Measurements from ENCODE around the gene CD2AP. TPM values are rescaled to one million over a fixed set of nuclear protein-coding genes. Genes with fewer than 3 reads are reported as not detected.
"Not testable (repeated sequence)": the region's sequence is repeated elsewhere in the genome, so short reads cannot be mapped to it uniquely, and the experiment has no call there.

Gene CD2AP
- polyA plus RNA-seq, 1 donor, result 9.2 TPM

DNA sequence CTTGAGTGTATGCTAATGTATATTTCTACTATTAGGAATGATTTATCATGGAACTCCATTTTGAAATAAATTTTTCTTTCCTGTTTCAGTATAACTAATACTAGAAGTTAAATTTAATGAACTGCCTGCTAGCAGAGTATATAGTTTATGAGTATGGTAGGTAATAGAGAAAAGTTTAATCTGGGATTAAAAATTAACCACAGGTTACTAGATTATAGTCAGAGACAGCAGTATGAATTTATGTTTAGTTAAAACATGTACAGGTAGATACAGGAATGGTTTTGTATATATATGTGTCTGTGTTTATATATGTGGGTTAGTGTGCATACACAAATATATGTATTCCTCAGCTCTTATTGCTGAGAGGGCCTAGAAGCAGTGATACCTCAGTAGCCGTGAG is 32.3 kb downstream of the CD2AP start:
- DNase-seq, result no peak

DNA sequence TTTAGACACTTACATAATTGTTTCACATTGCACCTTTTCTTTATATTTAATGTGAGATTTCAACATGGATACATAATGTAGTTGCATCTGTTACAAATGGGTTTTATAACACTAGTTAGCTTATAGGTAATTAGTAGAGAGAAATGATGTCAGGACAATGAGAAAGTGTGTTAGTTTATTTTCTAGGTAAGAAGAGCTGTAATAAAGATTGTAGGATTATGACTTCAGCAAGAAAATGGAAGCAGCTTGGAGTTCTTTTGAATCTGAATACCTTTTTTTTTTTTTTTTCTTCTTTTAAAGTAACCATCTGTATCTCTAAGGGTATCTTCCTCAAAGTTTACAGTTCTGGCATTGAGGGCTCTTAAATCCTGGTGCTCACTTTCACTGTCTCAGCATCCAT is 35.3 kb downstream of the CD2AP start:
- no peak for DNase-seq

GRCh38 chr6:47519279-47519678 is 41.7 kb downstream of the CD2AP start:
- no peak for DNase-seq

DNA sequence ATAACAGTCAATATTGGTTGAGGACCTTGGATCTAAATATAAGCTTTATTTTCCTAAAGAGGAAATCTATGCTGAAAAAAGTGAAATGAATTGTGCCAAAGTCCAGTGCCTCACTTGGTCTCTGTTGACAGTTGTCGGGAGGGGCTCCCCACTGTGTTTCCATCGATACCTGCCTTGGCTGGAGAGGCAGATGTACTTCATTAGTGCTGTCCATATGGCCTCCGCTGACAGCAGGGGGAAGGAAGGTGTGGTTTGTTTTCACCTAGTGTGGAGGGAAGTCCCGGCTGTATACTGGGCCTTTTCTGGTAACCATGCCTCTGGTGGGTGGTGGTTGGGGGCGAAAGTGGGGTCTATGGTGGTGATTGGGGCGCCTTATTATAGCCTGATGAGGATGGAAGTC is 42.7 kb downstream of the CD2AP start:
- no peak for DNase-seq

DNA sequence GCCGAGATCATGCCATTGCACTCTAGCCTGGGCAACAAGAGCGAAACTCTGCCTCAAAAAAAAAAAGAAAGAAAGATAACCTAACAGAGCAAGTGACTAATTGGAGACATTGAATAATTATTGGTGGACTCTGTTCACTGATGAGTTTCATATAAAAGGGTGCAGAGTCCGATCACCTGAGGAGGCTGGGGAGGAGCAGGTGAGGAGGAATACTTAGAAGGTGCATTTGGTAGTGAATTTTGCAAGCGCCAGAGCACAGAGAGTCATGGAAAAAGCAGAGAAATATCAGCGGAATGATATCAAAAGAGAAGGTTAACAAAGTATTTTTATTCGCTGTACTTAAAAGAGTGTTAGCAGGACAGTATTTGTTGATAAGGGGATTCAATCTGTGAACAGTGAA is 44.4 kb downstream of the CD2AP start:
- DNase-seq, result no peak

DNA sequence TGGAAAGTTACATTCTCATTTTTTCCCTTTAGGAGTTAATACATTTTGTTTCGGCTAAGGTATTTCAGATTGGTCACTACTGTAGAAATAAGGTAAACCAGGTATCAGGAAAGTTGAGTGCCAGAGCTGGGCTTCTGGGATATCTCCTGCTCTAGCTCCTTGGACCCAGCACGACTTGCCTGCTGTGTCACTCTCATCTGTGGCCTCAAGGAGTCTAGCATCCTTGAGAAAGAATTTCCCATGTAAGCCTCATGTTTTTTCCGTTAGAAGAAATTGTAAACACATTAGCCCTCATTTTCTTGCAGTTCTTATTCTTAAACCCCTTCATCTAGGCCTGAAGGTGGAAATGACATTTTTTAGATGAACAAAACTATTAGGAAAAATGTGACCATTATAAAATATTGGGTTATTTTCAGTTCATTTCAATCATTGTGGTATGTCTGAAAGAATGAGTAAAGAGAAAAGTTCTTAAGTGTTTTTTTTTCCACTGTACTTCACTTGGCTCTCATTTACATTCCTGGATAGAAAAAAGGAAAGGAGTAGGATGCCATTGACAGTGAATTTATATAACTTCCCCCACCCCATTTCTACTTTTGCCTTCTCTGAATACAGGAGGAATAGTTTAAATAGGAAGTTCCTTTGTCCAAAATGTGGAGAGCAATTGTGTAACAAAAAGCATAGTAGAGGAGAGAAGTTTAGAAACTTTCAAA is 46.7 kb downstream of the CD2AP start:
- DNase-seq, result no peak

DNA sequence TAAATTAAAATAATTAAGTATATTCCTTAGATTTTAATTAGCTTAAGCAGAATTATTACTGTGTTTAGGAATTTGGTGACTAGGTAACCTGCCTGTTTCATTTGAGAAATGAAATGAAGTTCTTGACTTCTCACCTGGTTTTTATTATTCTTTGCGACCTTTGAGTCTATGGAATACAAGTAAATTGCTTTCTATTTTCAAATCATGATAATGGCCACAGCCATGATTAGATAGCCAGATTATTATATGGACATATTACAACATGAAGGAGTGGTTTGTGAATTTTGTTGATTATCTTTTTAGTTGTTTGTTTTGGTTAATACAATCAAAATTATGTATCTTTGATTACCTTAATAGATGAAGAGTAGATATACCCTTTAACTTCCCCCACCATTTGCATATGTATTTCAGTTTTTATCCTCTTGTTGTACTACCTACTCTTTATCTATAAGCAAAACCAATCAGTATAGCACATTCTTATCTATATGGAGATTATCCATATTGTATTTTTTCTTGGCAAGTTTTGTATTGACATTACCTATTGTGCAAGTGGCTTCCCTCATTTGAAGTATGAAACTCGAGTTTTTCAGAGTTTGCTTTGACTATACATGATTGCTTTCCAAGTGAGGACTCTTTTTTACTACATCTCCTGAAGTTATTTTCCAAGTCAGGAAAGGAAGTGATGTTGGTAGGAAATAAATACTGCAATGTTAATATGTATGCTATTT is 47.9 kb downstream of the CD2AP start:
- no peak for DNase-seq

- no peak for DNase-seq
Observed at GRCh38 chr6:47527274-47527673, 49.7 kb downstream of the CD2AP start.

- no peak for DNase-seq
Observed at GRCh38 chr6:47529734-47530133, 52.1 kb downstream of the CD2AP start.

GRCh38 chr6:47532981-47533585 is 55.5 kb downstream of the CD2AP start:
- DNase-seq, result no peak

GRCh38 chr6:47534063-47534462 is 56.5 kb downstream of the CD2AP start:
- DNase-seq, result no peak

DNA sequence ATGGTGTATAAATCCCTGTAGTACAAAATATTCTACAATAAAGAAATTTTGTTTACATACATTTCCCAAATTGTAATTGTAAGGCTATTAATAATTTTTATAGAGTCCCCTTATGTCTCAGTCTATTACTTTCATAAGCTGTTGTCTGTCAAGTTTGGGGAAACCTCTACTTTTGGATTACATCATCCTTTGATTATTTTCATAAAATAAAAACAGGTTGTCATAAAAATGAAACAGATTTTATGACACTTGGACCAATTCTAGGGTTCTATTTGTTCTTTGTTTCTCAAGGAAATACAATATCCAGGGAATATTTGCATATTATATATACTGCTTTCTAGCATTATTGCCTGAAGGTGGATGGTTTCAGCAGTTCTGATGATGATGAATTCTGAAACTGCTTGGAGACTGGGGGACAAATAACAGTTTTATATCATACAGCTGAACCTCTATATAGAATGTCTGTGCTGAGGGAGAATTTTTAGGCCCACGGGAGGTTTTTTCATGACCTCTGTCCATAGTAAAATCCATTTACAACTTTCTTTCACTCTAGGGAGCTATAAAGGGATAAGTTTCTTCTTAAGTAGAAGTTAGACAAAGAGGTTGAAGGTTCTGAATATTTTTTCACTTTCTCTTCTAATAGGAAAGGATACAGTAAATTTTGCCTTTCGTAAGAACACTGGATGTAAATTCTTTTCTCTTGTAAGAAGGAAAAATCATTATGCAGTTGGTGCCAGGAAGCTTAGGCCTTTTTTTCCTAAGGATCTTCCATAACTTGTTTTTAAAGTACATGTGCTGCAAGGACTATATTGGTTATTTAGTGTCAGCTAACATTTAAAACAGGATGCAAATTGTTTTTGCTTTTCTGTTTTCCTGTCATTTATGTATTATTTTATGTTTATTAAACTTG is 58.0 kb downstream of the CD2AP start:
- peak; percentile 74 for DNase-seq

GRCh38 chr6:47536816-47537401 is 59.3 kb downstream of the CD2AP start:
- no peak for DNase-seq

DNA sequence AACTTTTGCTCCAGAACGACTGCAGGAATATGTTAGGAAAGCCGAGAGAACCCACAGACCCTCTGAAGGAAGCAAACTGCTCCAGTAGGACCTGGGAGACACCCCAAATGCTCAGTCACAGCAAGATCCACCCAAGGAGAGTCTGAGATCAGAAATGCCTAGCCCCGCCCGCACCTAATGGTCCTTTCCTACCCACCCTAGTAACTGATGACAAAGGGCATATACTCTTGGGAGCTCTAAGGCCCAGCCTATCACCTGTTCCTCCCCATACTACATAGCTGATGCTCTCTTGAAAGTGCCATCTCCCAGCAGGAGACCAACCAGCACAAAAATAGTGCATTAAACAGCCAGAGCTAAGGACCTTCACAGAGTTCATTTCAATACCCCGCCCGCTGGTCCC is 67.6 kb downstream of the CD2AP start:
- DNase-seq, result no peak

- no peak for DNase-seq
Observed at GRCh38 chr6:47551670-47552069, 74.1 kb downstream of the CD2AP start.

DNA sequence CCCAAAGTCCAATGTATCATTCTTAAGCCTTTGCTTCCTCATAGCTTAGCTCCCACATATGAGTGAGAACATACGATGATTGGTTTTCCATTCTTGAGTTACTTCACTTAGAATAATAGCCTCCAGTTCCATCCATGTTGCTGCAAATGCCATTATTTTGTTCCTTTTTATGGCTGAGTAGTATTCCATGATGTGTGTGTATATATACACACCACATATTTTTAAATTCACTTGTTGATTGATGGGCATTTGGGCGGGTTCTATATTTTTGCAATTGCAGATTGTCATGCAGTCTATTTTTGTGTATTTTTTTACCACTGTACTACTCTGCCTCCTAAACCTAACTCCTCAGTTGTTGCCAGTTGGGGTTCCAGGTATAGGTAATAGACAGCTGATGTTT is 74.7 kb downstream of the CD2AP start:
- no peak for DNase-seq

DNA sequence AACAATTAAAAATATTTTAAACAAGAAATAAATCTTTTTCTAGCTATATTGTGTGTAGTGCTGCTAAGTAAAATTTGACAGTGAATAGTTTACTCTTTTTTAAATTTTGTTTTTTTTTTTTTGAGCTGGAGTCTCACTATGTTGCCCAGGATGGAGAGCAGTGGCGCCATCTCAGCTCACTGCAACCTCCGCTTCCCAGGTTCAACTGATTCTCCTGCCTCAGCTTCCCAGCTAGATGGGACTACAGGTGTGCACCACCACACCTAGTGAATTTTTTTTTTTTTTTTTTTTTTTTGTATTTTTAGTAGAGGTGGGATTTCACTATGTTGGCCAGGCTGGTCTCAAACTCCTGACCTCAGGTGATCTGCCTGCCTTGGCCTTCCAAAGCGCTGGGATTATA is 75.7 kb downstream of the CD2AP start:
- DNase-seq, result not testable (repeated sequence)

GRCh38 chr6:47556459-47556858 is 78.9 kb downstream of the CD2AP start:
- DNase-seq, result not testable (repeated sequence)

- no peak for DNase-seq
Observed at GRCh38 chr6:47563162-47563561, 85.6 kb downstream of the CD2AP start.

DNA sequence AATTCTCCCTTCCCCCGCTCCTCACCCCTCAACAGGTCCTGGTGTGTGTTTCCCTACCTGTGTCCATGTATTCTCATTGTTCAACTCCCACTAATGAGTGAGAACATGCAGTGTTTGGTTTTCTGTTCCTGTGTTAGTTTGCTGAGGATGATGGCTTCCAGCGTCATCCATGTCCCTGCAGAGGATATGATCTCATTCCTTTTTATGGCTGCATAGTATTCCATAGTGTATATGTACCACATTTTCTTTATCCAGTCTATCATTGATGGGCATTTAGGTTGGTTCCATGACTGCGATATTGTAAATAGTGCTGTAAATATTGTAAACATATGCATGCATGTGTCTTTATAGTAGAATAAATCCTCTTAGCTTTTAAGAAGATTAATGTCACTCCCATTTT is 89.0 kb downstream of the CD2AP start:
- DNase-seq, result not testable (repeated sequence)

DNA sequence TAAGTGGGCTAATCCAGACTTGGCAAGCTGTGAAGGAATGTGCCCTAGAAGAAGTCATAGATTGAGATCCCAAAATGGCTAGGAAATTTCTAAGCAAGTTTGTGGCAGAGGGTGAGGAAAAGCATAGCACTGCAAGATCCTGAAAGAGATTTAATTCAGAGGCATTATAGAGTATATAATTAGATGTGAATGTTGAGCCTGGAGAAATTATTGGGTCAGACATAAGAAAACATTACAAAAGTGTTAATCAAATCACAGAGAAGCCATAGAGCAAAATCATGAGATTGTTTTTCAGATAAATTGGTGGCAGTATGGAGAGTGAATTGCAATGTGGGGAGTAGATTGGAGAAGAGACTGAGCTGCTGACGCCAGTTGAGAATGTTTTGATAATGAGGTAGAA is 90.0 kb downstream of the CD2AP start:
- no peak for DNase-seq

- no peak for DNase-seq
Observed at GRCh38 chr6:47571488-47571887, 93.9 kb downstream of the CD2AP start.
